Superior temporal gyrus (tissue), 1 donor: ENCODE results near the gene PTPRF.
A peak's percentile ranks its signal among the peaks of the same experiment; 100 is the strongest.
"Not testable (repeated sequence)": the region's sequence is repeated elsewhere in the genome, so short reads cannot be mapped to it uniquely, and the experiment has no call there.

Source experiments
- DNase-seq: peaks from one replicate; pipeline ENCODE4 v3.0.0-alpha.2; 2016; ENCODE audit errors: extremely low spot score

PTPRF gene

GRCh38 chr1:43625063-43625780, 94.5 kb downstream of the PTPRF start:
- DNase-seq, result no peak

GRCh38 chr1:43632135-43632670, 101.5 kb downstream of the PTPRF start:
- no peak for DNase-seq

GRCh38 chr1:43634721-43635120, 104.0 kb downstream of the PTPRF start:
- DNase-seq, result no peak

GRCh38 chr1:43636006-43636641, 105.4 kb downstream of the PTPRF start:
- no peak for DNase-seq

- DNase-seq, result no peak
Observed at GRCh38 chr1:43637267-43637666, 106.6 kb downstream of the PTPRF start.

GRCh38 chr1:43638381-43638780, 107.7 kb downstream of the PTPRF start:
- not testable (repeated sequence) for DNase-seq

- DNase-seq, result no peak
Observed at GRCh38 chr1:43639976-43640794, 109.5 kb downstream of the PTPRF start.

- DNase-seq, result no peak
Observed at GRCh38 chr1:43644558-43644957, 113.9 kb downstream of the PTPRF start.

GRCh38 chr1:43645461-43645860, 114.8 kb downstream of the PTPRF start:
- no peak for DNase-seq

- DNase-seq, result not testable (repeated sequence)
Observed at GRCh38 chr1:43647331-43647730, 116.6 kb downstream of the PTPRF start.

GRCh38 chr1:43648221-43648847, 117.7 kb downstream of the PTPRF start:
- no peak for DNase-seq

- DNase-seq, result no peak
Observed at GRCh38 chr1:43648876-43649477, 118.3 kb downstream of the PTPRF start.

GRCh38 chr1:43650310-43651085, 119.8 kb downstream of the PTPRF start:
- peak; percentile 99 for DNase-seq

- no peak for DNase-seq
Observed at GRCh38 chr1:43651188-43651587, 120.5 kb downstream of the PTPRF start.

- no peak for DNase-seq
Observed at GRCh38 chr1:43651902-43652301, 121.2 kb downstream of the PTPRF start.

GRCh38 chr1:43653339-43653738, 122.7 kb downstream of the PTPRF start:
- DNase-seq, result peak; percentile 45

- no peak for DNase-seq
Observed at GRCh38 chr1:43653893-43654292, 123.2 kb downstream of the PTPRF start.

- DNase-seq, result no peak
Observed at GRCh38 chr1:43655953-43656352, 125.3 kb downstream of the PTPRF start.

GRCh38 chr1:43659212-43660166, 128.8 kb downstream of the PTPRF start:
- no peak for DNase-seq
